ENCODE results near the gene S100A14. TPM values are rescaled to one million over a fixed set of nuclear protein-coding genes. Genes with fewer than 3 reads are reported as not detected.
A peak's percentile ranks its signal among the peaks of the same experiment; 100 is the strongest.

The S100A14 gene
- total and polyA plus RNA-seq, 9 of the 15 experiments (the other 6 are each of a cell fraction or from before 2014, with no cell fraction given), result 0.10 to 0.64 (median 0.24) TPM; not detected in 3

GRCh38 chr1:153658400-153659174, 42.5 kb upstream of the S100A14 start, which contains the start of gene SNAPIN (continued):
- TF ChIP-seq, protein P1, sequence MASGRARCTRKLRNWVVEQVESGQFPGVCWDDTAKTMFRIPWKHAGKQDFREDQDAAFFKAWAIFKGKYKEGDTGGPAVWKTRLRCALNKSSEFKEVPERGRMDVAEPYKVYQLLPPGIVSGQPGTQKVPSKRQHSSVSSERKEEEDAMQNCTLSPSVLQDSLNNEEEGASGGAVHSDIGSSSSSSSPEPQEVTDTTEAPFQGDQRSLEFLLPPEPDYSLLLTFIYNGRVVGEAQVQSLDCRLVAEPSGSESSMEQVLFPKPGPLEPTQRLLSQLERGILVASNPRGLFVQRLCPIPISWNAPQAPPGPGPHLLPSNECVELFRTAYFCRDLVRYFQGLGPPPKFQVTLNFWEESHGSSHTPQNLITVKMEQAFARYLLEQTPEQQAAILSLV (tag; IDR thresholded peaks at IDR 0.05), result no peak
- TF ChIP-seq BRF1 (IDR thresholded peaks at IDR 0.05; ENCODE audit: borderline replicate concordance, extremely low read depth, insufficient read length) (no peak), HSF4 (CRISPR knock-in tag; IDR thresholded peaks at IDR 0.05; ENCODE audit: borderline replicate concordance) (no peak), LARP7 (IDR thresholded peaks at IDR 0.05) (no peak), ZBTB8A (IDR thresholded peaks at IDR 0.05; ENCODE audit: partially characterized antibody) (no peak), PHB2 (IDR thresholded peaks at IDR 0.05; ENCODE audit: low read depth) (no peak), CREM (IDR thresholded peaks at IDR 0.05; ENCODE audit: low read depth) (peak; percentile 81), FOXM1 (IDR thresholded peaks at IDR 0.05; ENCODE audit: low read depth) (no peak), FOXM1 (CRISPR knock-in tag; IDR thresholded peaks at IDR 0.05; ENCODE audit: low read depth) (no peak), ZNF695 (CRISPR knock-in tag; IDR thresholded peaks at IDR 0.05) (no peak), ELF4 (CRISPR knock-in tag; IDR thresholded peaks at IDR 0.05) (no peak), TCF3 (CRISPR knock-in tag; IDR thresholded peaks at IDR 0.05) (no peak), HDAC3 (IDR thresholded peaks at IDR 0.05; ENCODE audit: borderline replicate concordance, partially characterized antibody) (no peak)
- TF ChIP-seq, protein P2, sequence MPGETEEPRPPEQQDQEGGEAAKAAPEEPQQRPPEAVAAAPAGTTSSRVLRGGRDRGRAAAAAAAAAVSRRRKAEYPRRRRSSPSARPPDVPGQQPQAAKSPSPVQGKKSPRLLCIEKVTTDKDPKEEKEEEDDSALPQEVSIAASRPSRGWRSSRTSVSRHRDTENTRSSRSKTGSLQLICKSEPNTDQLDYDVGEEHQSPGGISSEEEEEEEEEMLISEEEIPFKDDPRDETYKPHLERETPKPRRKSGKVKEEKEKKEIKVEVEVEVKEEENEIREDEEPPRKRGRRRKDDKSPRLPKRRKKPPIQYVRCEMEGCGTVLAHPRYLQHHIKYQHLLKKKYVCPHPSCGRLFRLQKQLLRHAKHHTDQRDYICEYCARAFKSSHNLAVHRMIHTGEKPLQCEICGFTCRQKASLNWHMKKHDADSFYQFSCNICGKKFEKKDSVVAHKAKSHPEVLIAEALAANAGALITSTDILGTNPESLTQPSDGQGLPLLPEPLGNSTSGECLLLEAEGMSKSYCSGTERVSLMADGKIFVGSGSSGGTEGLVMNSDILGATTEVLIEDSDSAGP (CRISPR knock-in tag; IDR thresholded peaks at IDR 0.05), result no peak
- TF ChIP-seq, protein P3, sequence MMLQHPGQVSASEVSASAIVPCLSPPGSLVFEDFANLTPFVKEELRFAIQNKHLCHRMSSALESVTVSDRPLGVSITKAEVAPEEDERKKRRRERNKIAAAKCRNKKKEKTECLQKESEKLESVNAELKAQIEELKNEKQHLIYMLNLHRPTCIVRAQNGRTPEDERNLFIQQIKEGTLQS (IDR thresholded peaks at IDR 0.05), result no peak
- TF ChIP-seq, protein P3 (CRISPR knock-in tag; conservative IDR thresholded peaks at IDR 0.05), result no peak
- TF ChIP-seq, protein P4, sequence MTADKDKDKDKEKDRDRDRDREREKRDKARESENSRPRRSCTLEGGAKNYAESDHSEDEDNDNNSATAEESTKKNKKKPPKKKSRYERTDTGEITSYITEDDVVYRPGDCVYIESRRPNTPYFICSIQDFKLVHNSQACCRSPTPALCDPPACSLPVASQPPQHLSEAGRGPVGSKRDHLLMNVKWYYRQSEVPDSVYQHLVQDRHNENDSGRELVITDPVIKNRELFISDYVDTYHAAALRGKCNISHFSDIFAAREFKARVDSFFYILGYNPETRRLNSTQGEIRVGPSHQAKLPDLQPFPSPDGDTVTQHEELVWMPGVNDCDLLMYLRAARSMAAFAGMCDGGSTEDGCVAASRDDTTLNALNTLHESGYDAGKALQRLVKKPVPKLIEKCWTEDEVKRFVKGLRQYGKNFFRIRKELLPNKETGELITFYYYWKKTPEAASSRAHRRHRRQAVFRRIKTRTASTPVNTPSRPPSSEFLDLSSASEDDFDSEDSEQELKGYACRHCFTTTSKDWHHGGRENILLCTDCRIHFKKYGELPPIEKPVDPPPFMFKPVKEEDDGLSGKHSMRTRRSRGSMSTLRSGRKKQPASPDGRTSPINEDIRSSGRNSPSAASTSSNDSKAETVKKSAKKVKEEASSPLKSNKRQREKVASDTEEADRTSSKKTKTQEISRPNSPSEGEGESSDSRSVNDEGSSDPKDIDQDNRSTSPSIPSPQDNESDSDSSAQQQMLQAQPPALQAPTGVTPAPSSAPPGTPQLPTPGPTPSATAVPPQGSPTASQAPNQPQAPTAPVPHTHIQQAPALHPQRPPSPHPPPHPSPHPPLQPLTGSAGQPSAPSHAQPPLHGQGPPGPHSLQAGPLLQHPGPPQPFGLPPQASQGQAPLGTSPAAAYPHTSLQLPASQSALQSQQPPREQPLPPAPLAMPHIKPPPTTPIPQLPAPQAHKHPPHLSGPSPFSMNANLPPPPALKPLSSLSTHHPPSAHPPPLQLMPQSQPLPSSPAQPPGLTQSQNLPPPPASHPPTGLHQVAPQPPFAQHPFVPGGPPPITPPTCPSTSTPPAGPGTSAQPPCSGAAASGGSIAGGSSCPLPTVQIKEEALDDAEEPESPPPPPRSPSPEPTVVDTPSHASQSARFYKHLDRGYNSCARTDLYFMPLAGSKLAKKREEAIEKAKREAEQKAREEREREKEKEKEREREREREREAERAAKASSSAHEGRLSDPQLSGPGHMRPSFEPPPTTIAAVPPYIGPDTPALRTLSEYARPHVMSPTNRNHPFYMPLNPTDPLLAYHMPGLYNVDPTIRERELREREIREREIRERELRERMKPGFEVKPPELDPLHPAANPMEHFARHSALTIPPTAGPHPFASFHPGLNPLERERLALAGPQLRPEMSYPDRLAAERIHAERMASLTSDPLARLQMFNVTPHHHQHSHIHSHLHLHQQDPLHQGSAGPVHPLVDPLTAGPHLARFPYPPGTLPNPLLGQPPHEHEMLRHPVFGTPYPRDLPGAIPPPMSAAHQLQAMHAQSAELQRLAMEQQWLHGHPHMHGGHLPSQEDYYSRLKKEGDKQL (CRISPR knock-in tag; IDR thresholded peaks at IDR 0.05; ENCODE audit: borderline replicate concordance), result no peak

Data from K562 (cell line).